Measurements from ENCODE around the gene MICU1. TPM values are rescaled to one million over a fixed set of nuclear protein-coding genes. Genes with fewer than 3 reads are reported as not detected.
A peak's percentile ranks its signal among the peaks of the same experiment; 100 is the strongest.

Gene MICU1
- total and polyA plus RNA-seq, 2 of the 13 experiments (the other 11 are each of a cell fraction or from before 2014, with no cell fraction given), result 32.5 to 56.1 TPM

- TF ChIP-seq AKNA (CRISPR knock-in tag; IDR thresholded peaks at IDR 0.05; ENCODE audit: borderline replicate concordance) (no peak), ETV6 (CRISPR knock-in tag; conservative IDR thresholded peaks at IDR 0.05) (no peak), ZNF761 (CRISPR knock-in tag; conservative IDR thresholded peaks at IDR 0.05) (peak; percentile 86), STAG1 (CRISPR knock-in tag; IDR thresholded peaks at IDR 0.05) (no peak), MTA1 (CRISPR knock-in tag; IDR thresholded peaks at IDR 0.05; ENCODE audit: borderline replicate concordance) (no peak), HNRNPK (IDR thresholded peaks at IDR 0.05; ENCODE audit: low read depth, low read length, poor library complexity, severe bottlenecking) (peak; percentile 86), NR2C2 (CRISPR knock-in tag; IDR thresholded peaks at IDR 0.05; ENCODE audit: borderline replicate concordance) (peak; percentile 83; the same call in 1 of the 2 replicates), HMG20B (CRISPR knock-in tag; conservative IDR thresholded peaks at IDR 0.05) (no peak), RBAK (CRISPR knock-in tag; IDR thresholded peaks at IDR 0.05) (no peak), ZFP37 (CRISPR knock-in tag; IDR thresholded peaks at IDR 0.05; ENCODE audit: borderline replicate concordance) (peak; percentile 65), IRF2 (CRISPR knock-in tag; IDR thresholded peaks at IDR 0.05) (peak; percentile 88; the same call in 1 of the 2 replicates), RARG (CRISPR knock-in tag; IDR thresholded peaks at IDR 0.05; ENCODE audit: low read depth) (no peak; the same call in 1 of the 2 replicates), DMAP1 (CRISPR knock-in tag; IDR thresholded peaks at IDR 0.05) (peak; percentile 97), ZNF44 (CRISPR knock-in tag; IDR thresholded peaks at IDR 0.05) (no peak; the same call in 1 of the 2 replicates), ZNF768 (CRISPR knock-in tag; IDR thresholded peaks at IDR 0.05) (peak; percentile 51; the same call in 1 of the 2 replicates), MIER3 (CRISPR knock-in tag; IDR thresholded peaks at IDR 0.05; ENCODE audit: borderline replicate concordance) (peak; percentile 70), ZNF644 (CRISPR knock-in tag; IDR thresholded peaks at IDR 0.05; ENCODE audit: low read depth) (no peak), ZNF230 (CRISPR knock-in tag; IDR thresholded peaks at IDR 0.05) (no peak; the same call in 1 of the 2 replicates), ZNF383 (CRISPR knock-in tag; IDR thresholded peaks at IDR 0.05; ENCODE audit: borderline replicate concordance) (peak; percentile 60; the same call in 1 of the 2 replicates), ZNF598 (CRISPR knock-in tag; IDR thresholded peaks at IDR 0.05; ENCODE audit: borderline replicate concordance) (no peak), SRSF1 (optimal IDR thresholded peaks at IDR 0.05; ENCODE audit: low read depth, low read length) (peak; percentile 81)
- TF ChIP-seq, protein P1, sequence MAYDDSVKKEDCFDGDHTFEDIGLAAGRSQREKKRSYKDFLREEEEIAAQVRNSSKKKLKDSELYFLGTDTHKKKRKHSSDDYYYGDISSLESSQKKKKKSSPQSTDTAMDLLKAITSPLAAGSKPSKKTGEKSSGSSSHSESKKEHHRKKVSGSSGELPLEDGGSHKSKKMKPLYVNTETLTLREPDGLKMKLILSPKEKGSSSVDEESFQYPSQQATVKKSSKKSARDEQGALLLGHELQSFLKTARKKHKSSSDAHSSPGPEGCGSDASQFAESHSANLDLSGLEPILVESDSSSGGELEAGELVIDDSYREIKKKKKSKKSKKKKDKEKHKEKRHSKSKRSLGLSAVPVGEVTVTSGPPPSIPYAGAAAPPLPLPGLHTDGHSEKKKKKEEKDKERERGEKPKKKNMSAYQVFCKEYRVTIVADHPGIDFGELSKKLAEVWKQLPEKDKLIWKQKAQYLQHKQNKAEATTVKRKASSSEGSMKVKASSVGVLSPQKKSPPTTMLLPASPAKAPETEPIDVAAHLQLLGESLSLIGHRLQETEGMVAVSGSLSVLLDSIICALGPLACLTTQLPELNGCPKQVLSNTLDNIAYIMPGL (CRISPR knock-in tag; IDR thresholded peaks at IDR 0.05; ENCODE audit: borderline replicate concordance in 1 of 2, low read depth in 1 of 2), result peak; percentile 89 to 91
- TF ChIP-seq, protein P2, sequence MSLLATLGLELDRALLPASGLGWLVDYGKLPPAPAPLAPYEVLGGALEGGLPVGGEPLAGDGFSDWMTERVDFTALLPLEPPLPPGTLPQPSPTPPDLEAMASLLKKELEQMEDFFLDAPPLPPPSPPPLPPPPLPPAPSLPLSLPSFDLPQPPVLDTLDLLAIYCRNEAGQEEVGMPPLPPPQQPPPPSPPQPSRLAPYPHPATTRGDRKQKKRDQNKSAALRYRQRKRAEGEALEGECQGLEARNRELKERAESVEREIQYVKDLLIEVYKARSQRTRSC (CRISPR knock-in tag; IDR thresholded peaks at IDR 0.05; ENCODE audit: low read depth), result no peak
Measured at GRCh38 chr10:72354356-72355213, 271.3 kb downstream of the MICU1 start, which contains the start of gene DNAJB12 (continued).

All from HepG2 (cell line).